Left renal pelvis (tissue), 4 donors: ENCODE measurements around the gene KLHDC7B. TPM values are rescaled to one million over a fixed set of nuclear protein-coding genes. Genes with fewer than 3 reads are reported as not detected.
"Not testable (repeated sequence)": the region's sequence is repeated elsewhere in the genome, so short reads cannot be mapped to it uniquely, and the experiment has no call there.

Source experiments
- DNase-seq, 4 donors: peaks; one replicate each; pipeline ENCODE4 v3.0.0-alpha.2; 2013; ENCODE audit warnings: low read depth in 4 of 4, low spot score in 3 of 4
- polyA plus RNA-seq, 4 donors: library from polyadenylated mRNA; unstranded; fragments of 120-200 nt; gene quantifications; one replicate each; pipeline ENCODE4 v1.2.1, GENCODE V29; 2013; ENCODE audit not compliant: insufficient read length in 4 of 4

The KLHDC7B gene
- polyA plus RNA-seq, 4 donors, result 0.03 to 0.47 (median 0.32) TPM

GRCh38 chr22:50528682-50529415 is 16.9 kb upstream of the KLHDC7B start:
- no peak for DNase-seq

- no peak for DNase-seq
These were observed 16.2 kb upstream of the KLHDC7B start for GRCh38 chr22:50529416-50529896.

- DNase-seq, result no peak
These were observed 15.7 kb upstream of the KLHDC7B start, which contains the start of gene TYMP for GRCh38 chr22:50529897-50530579. TSS of gene TYMP (minus strand) at chr22:50530012. CDS start at chr22:50529709, 303 bp downstream.

- no peak for DNase-seq
These were observed 15.2 kb upstream of the KLHDC7B start for GRCh38 chr22:50530580-50530876.

GRCh38 chr22:50530877-50531545 is 14.7 kb upstream of the KLHDC7B start:
- no peak for DNase-seq

GRCh38 chr22:50531546-50531961 is 14.1 kb upstream of the KLHDC7B start:
- no peak for DNase-seq

- DNase-seq, result no peak
These were observed 13.6 kb upstream of the KLHDC7B start for GRCh38 chr22:50531962-50532674.

- DNase-seq, result no peak
These were observed 12.6 kb upstream of the KLHDC7B start for GRCh38 chr22:50532824-50533796.

- not testable (repeated sequence) for DNase-seq
These were observed 11.6 kb upstream of the KLHDC7B start for GRCh38 chr22:50533856-50534711.

- DNase-seq, result no peak
These were observed 10.6 kb upstream of the KLHDC7B start for GRCh38 chr22:50535113-50535512.

- no peak for DNase-seq
These were observed 9.5 kb upstream of the KLHDC7B start for GRCh38 chr22:50536226-50536625.

- DNase-seq, result no peak
These were observed 7.9 kb upstream of the KLHDC7B start for GRCh38 chr22:50537765-50538164.

GRCh38 chr22:50540381-50540780 is 5.3 kb upstream of the KLHDC7B start:
- no peak for DNase-seq

- not testable (repeated sequence) for DNase-seq
These were observed 4.1 kb upstream of the KLHDC7B start for GRCh38 chr22:50541667-50542026.

GRCh38 chr22:50542416-50542927 is 3.2 kb upstream of the KLHDC7B start:
- DNase-seq, result no peak

- DNase-seq, result no peak
These were observed 1.5 kb upstream of the KLHDC7B start for GRCh38 chr22:50544078-50544745.

GRCh38 chr22:50544746-50545253 is 899 bp upstream of the KLHDC7B start:
- no peak for DNase-seq
